ENCODE results near the gene HDAC8. TPM values are rescaled to one million over a fixed set of nuclear protein-coding genes. Genes with fewer than 3 reads are reported as not detected.
A peak's percentile ranks its signal among the peaks of the same experiment; 100 is the strongest.

Gene HDAC8
- total RNA-seq, 6 experiments from 2014 or later: 12.6 to 19.4 (median 17.0) TPM

GRCh38 chrX:72382202-72382595, 190.4 kb downstream of the HDAC8 start:
- 19% methylated on average over 4 of the region's 4 CpGs for WGBS (ENCODE audit: insufficient coverage, low coverage, low lambda C conversion rate, missing lambda C conversion rate)
- Histone ChIP-seq H3K4me3 (no peak overlapping the region), H3K27me3 (no peaks in the 10 kb centered on the region), H3K27ac (no peak overlapping the region), H3K36me3 (no peaks in the 10 kb centered on the region), H3K4me1 (peaks cover 0 to 12% (median 0%) of the 10 kb centered on the region in 4 donors), H3K9me3 (no peaks in the 10 kb centered on the region)
- DNase-seq: no peak
- intact Hi-C loops (cut with DNase I): no loop called here
- no peak for TF ChIP-seq CTCF (IDR thresholded peaks at IDR 0.05)
- TF ChIP-seq POLR2A (IDR thresholded peaks at IDR 0.05): no peak
- peak; percentile 47 to 82 (median 72) for ATAC-seq

DNA sequence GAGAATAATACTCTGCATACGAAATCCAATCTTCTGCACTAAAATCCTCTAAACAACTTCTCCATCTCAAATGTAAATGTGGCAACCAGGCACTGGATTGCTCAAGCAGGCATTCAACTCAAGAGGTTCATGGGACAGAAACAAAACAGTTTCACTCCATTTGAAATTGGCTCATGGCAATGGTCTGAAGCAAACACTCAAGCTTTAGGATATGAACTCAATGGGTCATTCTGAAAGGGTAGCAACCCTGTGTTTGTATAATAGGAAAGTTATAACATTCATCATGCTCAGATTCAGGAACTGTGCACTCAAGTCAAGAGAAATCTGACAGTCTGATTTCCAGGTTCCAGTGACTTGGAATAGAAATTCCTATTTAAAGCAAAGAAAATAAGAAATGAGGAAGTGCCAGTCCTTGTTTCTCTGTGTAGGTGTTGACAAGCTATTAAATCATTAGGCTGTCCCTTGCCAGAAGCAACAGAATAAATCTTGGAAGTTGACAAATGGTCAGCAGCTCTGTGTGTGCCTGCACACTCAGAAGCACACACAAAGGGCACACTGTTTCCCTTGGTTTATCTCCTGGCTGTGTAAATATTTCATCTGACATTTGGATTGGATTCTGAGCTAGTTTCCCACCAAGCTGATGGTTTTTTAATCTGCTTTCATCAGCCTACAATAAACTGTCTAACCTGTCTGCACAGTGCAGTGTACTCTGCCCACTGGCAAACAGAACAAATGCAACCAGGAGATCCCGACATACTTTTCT, 191.0 kb downstream of the HDAC8 start:
- DNase-seq: no peak
- no peaks in the 10 kb centered on the region for H3K36me3 ChIP-seq
- no peaks in the 10 kb centered on the region for H3K27me3 ChIP-seq
- TF ChIP-seq POLR2A (IDR thresholded peaks at IDR 0.05) (no peak), CTCF (IDR thresholded peaks at IDR 0.05) (no peak)
- no peak overlapping the region for H3K27ac ChIP-seq
- intact Hi-C loops (cut with DNase I): no loop called here
- 39% methylated on average over 2 of the region's 2 CpGs for WGBS (ENCODE audit: insufficient coverage, low coverage, low lambda C conversion rate, missing lambda C conversion rate)
- no peaks in the 10 kb centered on the region for H3K9me3 ChIP-seq
- H3K4me3 ChIP-seq: no peak overlapping the region
- H3K4me1 ChIP-seq: peaks cover 0 to 12% (median 0%) of the 10 kb centered on the region in 4 donors
- peak; percentile 33 to 75 (median 60) for ATAC-seq

DNA sequence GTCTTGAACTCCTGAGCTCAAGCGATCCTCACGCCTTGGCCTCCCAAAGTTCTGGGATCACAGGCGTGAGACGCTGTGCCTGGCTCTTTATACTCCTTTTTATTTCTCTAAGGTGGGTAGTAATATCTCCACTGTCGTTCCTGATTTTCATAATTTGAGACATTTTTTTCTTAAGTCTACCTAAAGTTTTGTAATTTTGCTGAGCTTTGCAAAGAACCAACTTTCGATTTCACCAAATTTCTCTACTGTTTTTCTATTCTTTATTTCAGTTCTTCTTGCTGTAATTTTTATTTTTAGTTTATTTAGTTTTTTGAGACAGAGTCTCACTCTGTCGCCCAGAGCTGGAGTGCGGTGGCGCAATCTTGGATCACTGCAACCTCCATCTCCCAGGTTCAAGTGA, 196.5 kb downstream of the HDAC8 start:
- WGBS (ENCODE audit: insufficient coverage, low coverage, low lambda C conversion rate, missing lambda C conversion rate): 72% methylated on average over 9 of the region's 9 CpGs
- Histone ChIP-seq H3K9me3 (no peaks in the 10 kb centered on the region), H3K36me3 (no peaks in the 10 kb centered on the region), H3K27ac (no peak overlapping the region), H3K4me1 (no peaks in the 10 kb centered on the region), H3K27me3 (no peaks in the 10 kb centered on the region), H3K4me3 (no peak overlapping the region)
- DNase-seq (no peak), ATAC-seq (no peak)
- intact Hi-C loops (cut with DNase I): no loop called here
- no peak for TF ChIP-seq POLR2A (IDR thresholded peaks at IDR 0.05)

- H3K9me3 ChIP-seq: no peaks in the 10 kb centered on the region
- intact Hi-C loops (cut with DNase I): no loop called here
- no peak overlapping the region for H3K27ac ChIP-seq
- H3K4me1 ChIP-seq: no peaks in the 10 kb centered on the region
- H3K27me3 ChIP-seq: no peaks in the 10 kb centered on the region
- DNase-seq: no peak
- H3K4me3 ChIP-seq: no peak overlapping the region
- no peak for ATAC-seq
- WGBS (ENCODE audit: insufficient coverage, low coverage, low lambda C conversion rate, missing lambda C conversion rate): 78% methylated on average over 1 of the region's 1 CpG
- TF ChIP-seq CTCF (IDR thresholded peaks at IDR 0.05) (no peak), POLR2A (IDR thresholded peaks at IDR 0.05) (no peak)
- H3K36me3 ChIP-seq: no peaks in the 10 kb centered on the region
Measured at GRCh38 chrX:72373136-72373535, 199.5 kb downstream of the HDAC8 start.

GRCh38 chrX:72372735-72373134, 199.9 kb downstream of the HDAC8 start:
- Histone ChIP-seq H3K27me3 (no peaks in the 10 kb centered on the region), H3K4me3 (no peak overlapping the region), H3K9me3 (no peaks in the 10 kb centered on the region), H3K4me1 (no peaks in the 10 kb centered on the region), H3K36me3 (no peaks in the 10 kb centered on the region), H3K27ac (no peak overlapping the region)
- TF ChIP-seq CTCF (IDR thresholded peaks at IDR 0.05): no peak
- TF ChIP-seq POLR2A (IDR thresholded peaks at IDR 0.05): no peak
- no peak for DNase-seq
- intact Hi-C loops (cut with DNase I): no loop called here
- 83% methylated on average over 2 of the region's 2 CpGs for WGBS (ENCODE audit: insufficient coverage, low coverage, low lambda C conversion rate, missing lambda C conversion rate)
- ATAC-seq: no peak
